ENCODE results near the gene CFAP97.

- TF ChIP-seq TAF1 (IDR thresholded peaks at IDR 0.05; ENCODE audit: borderline replicate concordance, insufficient read depth, low read length) (no peak), POLR2AphosphoS5 (IDR thresholded peaks at IDR 0.05; ENCODE audit: low read depth, low read length) (no peak)
Observed at GRCh38 chr4:185224597-185224996, 20.8 kb upstream of the CFAP97 start.
